Smooth muscle cell (in vitro differentiated cells): ENCODE data around the gene SLC25A15. TPM values are rescaled to one million over a fixed set of nuclear protein-coding genes. Genes with fewer than 3 reads are reported as not detected.
"Not testable (repeated sequence)": the region's sequence is repeated elsewhere in the genome, so short reads cannot be mapped to it uniquely, and the experiment has no call there.

Source experiments
- DNase-seq: peaks from one replicate; lab custom pipeline; 2025; ENCODE audit not compliant: unreplicated experiment; lab: John Stamatoyannopoulos, UW
- H2AFZ ChIP-seq: fragments of 200-600 bp; sonication (generic); 2 replicates; pipeline ENCODE4 v1.6.0; 2016; ENCODE audit warnings: antibody characterized with exemption, low read depth, mild to moderate bottlenecking
- H3F3A ChIP-seq: fragments of 200-600 bp; sonication (generic); 2 replicates; pipeline ENCODE4 v1.6.0; 2017; ENCODE audit warnings: antibody characterized with exemption, low read depth
- H3K27ac ChIP-seq: fragments of 200-600 bp; sonication (generic); 2 replicates; pipeline ENCODE4 v1.5.1; 2016; ENCODE audit warnings: low read depth, mild to moderate bottlenecking
- H3K27me3 ChIP-seq: fragments of 200-600 bp; sonication (generic); 2 replicates; pipeline ENCODE4 v1.6.1; 2016; ENCODE audit warnings: low read depth, mild to moderate bottlenecking
- H3K36me3 ChIP-seq: fragments of 200-600 bp; sonication (generic); 2 replicates; pipeline ENCODE4 v1.5.1; 2016; ENCODE audit warnings: low read depth
- H3K4me1 ChIP-seq: fragments of 200-600 bp; sonication (generic); 2 replicates; pipeline ENCODE4 v1.5.1; 2016; ENCODE audit warnings: low read depth
- H3K4me2 ChIP-seq: fragments of 200-600 bp; sonication (generic); 2 replicates; pipeline ENCODE4 v1.6.0; 2016; ENCODE audit warnings: mild to moderate bottlenecking
- H3K4me3 ChIP-seq: fragments of 200-600 bp; sonication (generic); 2 replicates; pipeline ENCODE4 v1.5.1; 2016; ENCODE audit warnings: mild to moderate bottlenecking
- H3K79me2 ChIP-seq: fragments of 200-600 bp; sonication (generic); 2 replicates; pipeline ENCODE4 v1.6.0; 2016; ENCODE audit warnings: low read depth, mild to moderate bottlenecking
- H3K9ac ChIP-seq: fragments of 200-600 bp; sonication (generic); 2 replicates; pipeline ENCODE4 v1.6.0; 2016; ENCODE audit warnings: low read depth
- H3K9me3 ChIP-seq: fragments of 200-600 bp; sonication (generic); replicated peaks from 2 replicates; pipeline ENCODE4 v1.5.1; 2016; ENCODE audit warnings: low read depth
- H4K20me1 ChIP-seq: fragments of 200-600 bp; sonication (generic); 2 replicates; pipeline ENCODE4 v1.6.0; 2016; ENCODE audit warnings: low read depth
- CTCF ChIP-seq: fragments of 200-600 bp; sonication (generic); IDR thresholded peaks from 2 replicates; pipeline ENCODE4 v1.5.1; 2017; ENCODE audit warnings: borderline replicate concordance, mild to moderate bottlenecking, antibody characterized with exemption; ENCODE audit not compliant: insufficient read depth, poor library complexity, severe bottlenecking
- WGBS: methylation state at CpG from one replicate; pipeline ENCODE4 v1.1.7; 2016; ENCODE audit warnings: low lambda C conversion rate; 5-methylcytosine and 5-hydroxymethylcytosine counted together
- polyA plus RNA-seq: library from polyadenylated mRNA; unstranded; fragments of >200 nt; fragmentation: Nextera tagmentation; extraction: Ambion mirVana; gene quantifications from 2 replicates; pipeline ENCODE4 v1.2.1, GENCODE V29; 2016
- total RNA-seq: library from RNA; depleted of rRNA; stranded (reverse); fragments of >200 nt; gene quantifications from 2 replicates; pipeline ENCODE4 v1.2.3, GENCODE V29; 2014

SLC25A15 gene
- total and polyA plus RNA-seq, 2 experiments from 2014 or later: 6.3 to 11.1 TPM

GRCh38 chr13:40780822-40781401 is 8.5 kb upstream of the SLC25A15 start:
- no peaks in the 10 kb centered on the region for H3F3A ChIP-seq
- H3K9ac ChIP-seq: no peak overlapping the region
- H3K27me3 ChIP-seq: no peaks in the 10 kb centered on the region
- H3K79me2 ChIP-seq: no peaks in the 10 kb centered on the region
- no peaks in the 10 kb centered on the region for H3K9me3 ChIP-seq
- H3K4me2 ChIP-seq: no peak overlapping the region
- no peaks in the 10 kb centered on the region for H3K36me3 ChIP-seq
- no peaks in the 10 kb centered on the region for H3K4me1 ChIP-seq
- H3K27ac ChIP-seq: no peak overlapping the region
- H3K4me3 ChIP-seq: no peak overlapping the region
- no peaks in the 10 kb centered on the region for H4K20me1 ChIP-seq
- no peak overlapping the region for H2AFZ ChIP-seq
- TF ChIP-seq CTCF: no peak
- WGBS: 74% methylated on average over 14 of the region's 14 CpGs
- no peak for DNase-seq

GRCh38 chr13:40781717-40782116 is 7.7 kb upstream of the SLC25A15 start:
- Histone ChIP-seq H3K4me1 (no peaks in the 10 kb centered on the region), H3K27ac (no peak overlapping the region), H3K36me3 (no peaks in the 10 kb centered on the region), H3K9ac (no peak overlapping the region), H2AFZ (no peak overlapping the region), H3K4me3 (no peak overlapping the region), H3K9me3 (no peaks in the 10 kb centered on the region), H3F3A (no peaks in the 10 kb centered on the region), H3K79me2 (no peaks in the 10 kb centered on the region), H3K4me2 (no peak overlapping the region), H4K20me1 (no peaks in the 10 kb centered on the region), H3K27me3 (no peaks in the 10 kb centered on the region)
- WGBS: 97% methylated on average over 11 of the region's 11 CpGs
- DNase-seq: no peak
- no peak for TF ChIP-seq CTCF

- H3K9me3 ChIP-seq, H3K4me3 ChIP-seq, H3K27ac ChIP-seq, H4K20me1 ChIP-seq, H3K4me2 ChIP-seq, DNase-seq, H3F3A ChIP-seq, H3K79me2 ChIP-seq, H3K9ac ChIP-seq, H3K36me3 ChIP-seq, H3K4me1 ChIP-seq, H3K27me3 ChIP-seq, H2AFZ ChIP-seq: not testable (repeated sequence)
- 100% methylated on average over 1 of the region's 1 CpG for WGBS
Observed at GRCh38 chr13:40782971-40783370, 6.4 kb upstream of the SLC25A15 start.

- Histone ChIP-seq H3K79me2 (no peaks in the 10 kb centered on the region), H4K20me1 (no peaks in the 10 kb centered on the region)
- no peak for TF ChIP-seq CTCF
Observed at GRCh38 chr13:40784540-40784939, 4.9 kb upstream of the SLC25A15 start.

More at GRCh38 chr13:40784540-40784939, 4.9 kb upstream of the SLC25A15 start:
- no peak overlapping the region for H3K27ac ChIP-seq
- 94% methylated on average over 4 of the region's 4 CpGs for WGBS
- DNase-seq: no peak
- H3K4me3 ChIP-seq: no peak overlapping the region
- H3K4me2 ChIP-seq: no peak overlapping the region
- no peaks in the 10 kb centered on the region for H3K4me1 ChIP-seq
- H3K9ac ChIP-seq: no peak overlapping the region
- no peaks in the 10 kb centered on the region for H3K27me3 ChIP-seq
- H3F3A ChIP-seq: no peaks in the 10 kb centered on the region
- no peak overlapping the region for H2AFZ ChIP-seq
- no peaks in the 10 kb centered on the region for H3K36me3 ChIP-seq
- no peaks in the 10 kb centered on the region for H3K9me3 ChIP-seq
